ENCODE measurements around the gene GOSR2.

- no peak for TF ChIP-seq CTCF (IDR thresholded peaks at IDR 0.05)
- TF ChIP-seq REST (IDR thresholded peaks at IDR 0.05; ENCODE audit: low read depth, low read length): no peak
- TF ChIP-seq, protein P1, sequence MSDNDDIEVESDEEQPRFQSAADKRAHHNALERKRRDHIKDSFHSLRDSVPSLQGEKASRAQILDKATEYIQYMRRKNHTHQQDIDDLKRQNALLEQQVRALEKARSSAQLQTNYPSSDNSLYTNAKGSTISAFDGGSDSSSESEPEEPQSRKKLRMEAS (IDR thresholded peaks at IDR 0.05; ENCODE audit: low read depth): no peak
- no peak for TF ChIP-seq YY1 (IDR thresholded peaks at IDR 0.05; ENCODE audit: low read depth)
- TF ChIP-seq TAF1 (IDR thresholded peaks at IDR 0.05; ENCODE audit: borderline replicate concordance, low read depth, low read length): no peak
Measured at GRCh38 chr17:46950342-46950996, 27.5 kb downstream of the GOSR2 start.
